Measurements from ENCODE around the gene LGALS7.

LGALS7 gene

DNA sequence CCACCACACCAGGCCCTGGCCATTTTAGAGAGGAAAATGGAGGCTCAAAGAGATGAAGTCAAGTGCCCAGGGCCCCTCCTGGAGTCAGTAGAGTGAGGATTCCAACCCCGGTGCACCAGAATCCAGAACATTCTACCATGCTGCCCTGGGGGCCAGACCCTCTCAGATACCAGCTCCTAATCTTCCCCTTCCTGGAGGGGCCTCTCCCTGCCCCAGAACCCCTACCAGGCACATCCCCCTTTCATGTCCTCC is 40.1 kb downstream of the LGALS7 start:
- TF ChIP-seq CTCF (conservative IDR thresholded peaks at IDR 0.05; ENCODE audit: low read depth, low read length): no peak
- Histone ChIP-seq H3K9ac (no peak overlapping the region), H3K36me3 (ENCODE audit: insufficient read depth) (no peaks in the 10 kb centered on the region), H3K4me3 (IDR thresholded peaks at IDR 0.05; ENCODE audit: insufficient read depth, low read depth, low read length) (no peak overlapping the region), H2AFZ (ENCODE audit: low read depth) (no peak overlapping the region), H3K4me2 (no peak overlapping the region), H3K27me3 (ENCODE audit: insufficient read depth, low read depth) (no peaks in the 10 kb centered on the region), H3K79me2 (ENCODE audit: insufficient read depth, low read depth) (no peaks in the 10 kb centered on the region), H3K27ac (no peak overlapping the region), H3K4me1 (ENCODE audit: low read depth, poor library complexity, severe bottlenecking) (peaks cover 21% of the 10 kb centered on the region), H4K20me1 (ENCODE audit: insufficient read depth) (no peaks in the 10 kb centered on the region)

DNA sequence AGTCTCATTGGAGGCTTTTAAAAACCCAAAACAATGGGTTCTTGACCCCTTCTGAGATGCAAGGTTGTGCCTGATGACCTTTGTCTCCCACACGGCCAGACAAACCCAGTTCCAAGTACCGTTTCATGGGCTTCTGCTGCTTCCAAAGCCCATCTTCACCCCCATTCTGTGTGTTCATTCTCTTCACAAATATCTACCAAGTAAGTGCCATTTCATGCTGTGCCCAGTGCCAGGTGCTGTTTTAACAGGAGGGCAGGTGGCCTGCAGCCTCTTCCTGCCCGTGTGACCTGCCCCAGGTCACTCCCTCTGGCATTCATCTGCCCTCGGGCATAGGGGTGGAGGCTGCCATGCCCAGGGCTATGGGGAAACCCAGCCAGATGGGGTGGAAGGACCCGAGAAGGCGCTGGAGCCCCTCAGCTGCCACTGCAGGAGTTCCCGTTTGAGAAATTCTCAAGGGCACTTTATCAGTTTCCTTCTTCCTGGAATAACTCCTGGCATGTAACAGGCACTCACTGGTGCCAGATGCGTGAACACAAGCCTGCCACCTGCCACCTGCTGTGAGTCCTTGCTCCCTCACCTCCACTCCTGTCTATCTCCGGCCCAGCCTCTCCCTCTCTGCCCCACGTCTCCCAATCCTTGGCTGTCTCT is 41.5 kb downstream of the LGALS7 start:
- Histone ChIP-seq H3K36me3 (ENCODE audit: insufficient read depth) (no peaks in the 10 kb centered on the region), H3K4me3 (IDR thresholded peaks at IDR 0.05; ENCODE audit: insufficient read depth, low read depth, low read length) (no peak overlapping the region), H3K4me1 (ENCODE audit: low read depth, poor library complexity, severe bottlenecking) (peaks cover 21% of the 10 kb centered on the region), H3K79me2 (ENCODE audit: insufficient read depth, low read depth) (no peaks in the 10 kb centered on the region), H3K27me3 (ENCODE audit: insufficient read depth, low read depth) (no peaks in the 10 kb centered on the region), H2AFZ (ENCODE audit: low read depth) (no peak overlapping the region), H4K20me1 (ENCODE audit: insufficient read depth) (no peaks in the 10 kb centered on the region), H3K27ac (no peak overlapping the region), H3K4me2 (no peak overlapping the region), H3K9ac (no peak overlapping the region)
- TF ChIP-seq CTCF (conservative IDR thresholded peaks at IDR 0.05; ENCODE audit: low read depth, low read length): no peak

- Histone ChIP-seq H3K9ac (no peak overlapping the region), H3K27me3 (ENCODE audit: insufficient read depth, low read depth) (no peaks in the 10 kb centered on the region), H3K4me3 (IDR thresholded peaks at IDR 0.05; ENCODE audit: insufficient read depth, low read depth, low read length) (no peak overlapping the region), H2AFZ (ENCODE audit: low read depth) (no peak overlapping the region), H3K36me3 (ENCODE audit: insufficient read depth) (no peaks in the 10 kb centered on the region), H3K79me2 (ENCODE audit: insufficient read depth, low read depth) (no peaks in the 10 kb centered on the region), H3K4me2 (no peak overlapping the region), H3K4me1 (ENCODE audit: low read depth, poor library complexity, severe bottlenecking) (peaks cover 21% of the 10 kb centered on the region), H3K27ac (no peak overlapping the region), H4K20me1 (ENCODE audit: insufficient read depth) (no peaks in the 10 kb centered on the region)
- TF ChIP-seq CTCF (conservative IDR thresholded peaks at IDR 0.05; ENCODE audit: low read depth, low read length): no peak
These were observed 42.4 kb downstream of the LGALS7 start for GRCh38 chr19:38730731-38731589.

DNA sequence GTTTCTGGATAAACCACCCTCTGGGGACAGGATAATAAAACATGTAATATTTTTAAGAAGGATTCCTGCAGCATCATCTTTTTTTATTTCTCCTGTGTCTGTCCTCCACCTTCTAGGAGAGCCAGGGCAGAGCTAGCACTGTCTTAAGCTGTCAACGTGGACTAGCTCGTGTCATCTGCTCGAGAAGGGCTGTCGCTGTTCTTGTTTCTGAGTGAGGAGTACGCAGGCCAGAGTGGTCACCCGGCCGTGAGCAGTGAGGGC is 42.9 kb downstream of the LGALS7 start:
- H3K27ac ChIP-seq: no peak overlapping the region
- H3K4me1 ChIP-seq (ENCODE audit: low read depth, poor library complexity, severe bottlenecking): peaks cover 21% of the 10 kb centered on the region
- no peaks in the 10 kb centered on the region for H3K36me3 ChIP-seq (ENCODE audit: insufficient read depth)
- no peak overlapping the region for H3K4me3 ChIP-seq (IDR thresholded peaks at IDR 0.05; ENCODE audit: insufficient read depth, low read depth, low read length)
- no peak overlapping the region for H3K4me2 ChIP-seq
- no peak overlapping the region for H2AFZ ChIP-seq (ENCODE audit: low read depth)
- H3K79me2 ChIP-seq (ENCODE audit: insufficient read depth, low read depth): no peaks in the 10 kb centered on the region
- no peak for TF ChIP-seq CTCF (conservative IDR thresholded peaks at IDR 0.05; ENCODE audit: low read depth, low read length)
- no peaks in the 10 kb centered on the region for H4K20me1 ChIP-seq (ENCODE audit: insufficient read depth)
- no peak overlapping the region for H3K9ac ChIP-seq
- H3K27me3 ChIP-seq (ENCODE audit: insufficient read depth, low read depth): no peaks in the 10 kb centered on the region
